Hepatocyte (in vitro differentiated cells): ENCODE data around the gene RCVRN.

Experiments used
- EZH2 ChIP-seq: fragments of 200-600 bp; sonication (generic); IDR thresholded peaks from 2 replicates; pipeline ENCODE4 v1.6.1; 2016; ENCODE audit warnings: antibody characterized with exemption, mild to moderate bottlenecking, borderline replicate concordance
- TF ChIP-seq, protein P1 (sequence below): fragments of 200-600 bp; sonication (generic); IDR thresholded peaks from 2 replicates; pipeline ENCODE4 v1.5.1; 2016; ENCODE audit warnings: antibody characterized with exemption, mild to moderate bottlenecking; ENCODE audit not compliant: poor library complexity

GRCh38 chr17:9934331-9934730 is 29.3 kb upstream of the RCVRN start:
- TF ChIP-seq, protein P1, sequence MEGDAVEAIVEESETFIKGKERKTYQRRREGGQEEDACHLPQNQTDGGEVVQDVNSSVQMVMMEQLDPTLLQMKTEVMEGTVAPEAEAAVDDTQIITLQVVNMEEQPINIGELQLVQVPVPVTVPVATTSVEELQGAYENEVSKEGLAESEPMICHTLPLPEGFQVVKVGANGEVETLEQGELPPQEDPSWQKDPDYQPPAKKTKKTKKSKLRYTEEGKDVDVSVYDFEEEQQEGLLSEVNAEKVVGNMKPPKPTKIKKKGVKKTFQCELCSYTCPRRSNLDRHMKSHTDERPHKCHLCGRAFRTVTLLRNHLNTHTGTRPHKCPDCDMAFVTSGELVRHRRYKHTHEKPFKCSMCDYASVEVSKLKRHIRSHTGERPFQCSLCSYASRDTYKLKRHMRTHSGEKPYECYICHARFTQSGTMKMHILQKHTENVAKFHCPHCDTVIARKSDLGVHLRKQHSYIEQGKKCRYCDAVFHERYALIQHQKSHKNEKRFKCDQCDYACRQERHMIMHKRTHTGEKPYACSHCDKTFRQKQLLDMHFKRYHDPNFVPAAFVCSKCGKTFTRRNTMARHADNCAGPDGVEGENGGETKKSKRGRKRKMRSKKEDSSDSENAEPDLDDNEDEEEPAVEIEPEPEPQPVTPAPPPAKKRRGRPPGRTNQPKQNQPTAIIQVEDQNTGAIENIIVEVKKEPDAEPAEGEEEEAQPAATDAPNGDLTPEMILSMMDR, result no peak
- no peak for TF ChIP-seq EZH2
